H1 (cell line): ENCODE measurements around the gene USH2A.

Experiments
- CBX5 ChIP-seq: fragments of 300-800, 300-1000 bp; sonication (generic); IDR thresholded peaks from 2 replicates; pipeline ENCODE4 v1.7.1; 2016; ENCODE audit warnings: antibody characterized with exemption, low read length, low read depth
- EGR1 ChIP-seq: IDR thresholded peaks from 2 replicates; pipeline ENCODE4 v1.6.1; 2011; ENCODE audit warnings: low read depth, low read length, borderline replicate concordance
- EZH2 ChIP-seq: fragments of 200-600 bp; sonication (generic); IDR thresholded peaks from 2 replicates; pipeline ENCODE4 v1.7.1; 2012; ENCODE audit warnings: low read depth, mild to moderate bottlenecking, moderate library complexity, low read length, inconsistent platforms; ENCODE audit not compliant: severe bottlenecking
- GABPA ChIP-seq: IDR thresholded peaks from 2 replicates; pipeline ENCODE4 v1.6.1; 2011; ENCODE audit warnings: mild to moderate bottlenecking, low read length, moderate library complexity, borderline replicate concordance; ENCODE audit not compliant: insufficient read depth
- POLR2A ChIP-seq, 2 experiments: IDR thresholded peaks; 1 replicate in 1 of 2; 2 replicates in 1 of 2; pipeline ENCODE4 v1.6.1; 2011; ENCODE audit warnings: low read depth in 2 of 2, low read length in 2 of 2, mild to moderate bottlenecking in 2 of 2; ENCODE audit errors: control extremely low read depth in 1 of 2
- RFX5 ChIP-seq: IDR thresholded peaks from 2 replicates; pipeline ENCODE4 v1.6.1; 2011; ENCODE audit warnings: low read depth, low read length, improper control_type of control experiment, borderline replicate concordance
- SP1 ChIP-seq: IDR thresholded peaks from 2 replicates; pipeline ENCODE4 v1.6.1; 2011; ENCODE audit warnings: low read depth, low read length
- TF ChIP-seq, protein P1 (sequence below), 3 experiments: IDR thresholded peaks; 1 replicate in 2 of 3; 2 replicates in 1 of 3; pipeline versions ENCODE4 v1.5.1 to v1.6.1; 2011; ENCODE audit warnings: low read length in 3 of 3, mild to moderate bottlenecking in 3 of 3, inconsistent platforms in 2 of 3, low read depth in 1 of 3, moderate library complexity in 1 of 3; ENCODE audit not compliant: insufficient read depth in 1 of 3; ENCODE audit errors: control extremely low read depth in 1 of 3

DNA sequence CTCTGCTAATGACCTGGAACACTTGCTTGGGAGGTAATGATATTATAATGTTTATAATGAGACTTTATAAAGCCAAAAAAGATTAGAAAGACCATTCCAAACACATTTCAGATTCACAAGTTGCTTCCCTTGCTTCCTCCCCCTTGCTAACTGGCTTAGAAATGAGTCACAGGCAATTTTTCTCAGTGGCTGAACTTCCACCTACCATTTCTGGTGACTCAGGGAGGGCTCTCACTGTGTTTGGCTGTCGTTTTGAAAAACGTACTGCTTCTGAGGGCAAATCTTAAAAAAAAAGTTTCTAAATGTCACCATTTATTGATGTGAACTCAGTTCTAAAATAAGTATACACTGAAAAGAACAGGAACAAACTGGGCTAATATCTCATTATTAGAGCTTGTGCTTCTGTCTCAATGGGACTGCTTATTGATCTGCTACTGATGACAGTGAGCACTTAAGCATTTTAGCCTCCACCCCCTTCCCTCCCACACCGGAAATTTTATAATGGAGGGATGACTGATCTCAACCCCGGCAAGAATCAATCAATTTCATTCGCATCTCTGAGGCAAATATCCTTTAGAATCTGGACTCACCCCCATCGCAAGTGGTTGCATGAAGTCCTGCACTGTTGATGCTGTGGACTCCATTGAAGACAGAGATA, 577.9 kb downstream of the USH2A start:
- TF ChIP-seq CBX5 (no peak), RFX5 (no peak), EZH2 (no peak), SP1 (no peak), POLR2A (IDR thresholded peaks at IDR 0.05; ENCODE audit: control extremely low read depth in 1 of 2, low read depth in 2 of 2, low read length in 2 of 2) (no peak), EGR1 (no peak), GABPA (no peak)
- TF ChIP-seq, protein P1, sequence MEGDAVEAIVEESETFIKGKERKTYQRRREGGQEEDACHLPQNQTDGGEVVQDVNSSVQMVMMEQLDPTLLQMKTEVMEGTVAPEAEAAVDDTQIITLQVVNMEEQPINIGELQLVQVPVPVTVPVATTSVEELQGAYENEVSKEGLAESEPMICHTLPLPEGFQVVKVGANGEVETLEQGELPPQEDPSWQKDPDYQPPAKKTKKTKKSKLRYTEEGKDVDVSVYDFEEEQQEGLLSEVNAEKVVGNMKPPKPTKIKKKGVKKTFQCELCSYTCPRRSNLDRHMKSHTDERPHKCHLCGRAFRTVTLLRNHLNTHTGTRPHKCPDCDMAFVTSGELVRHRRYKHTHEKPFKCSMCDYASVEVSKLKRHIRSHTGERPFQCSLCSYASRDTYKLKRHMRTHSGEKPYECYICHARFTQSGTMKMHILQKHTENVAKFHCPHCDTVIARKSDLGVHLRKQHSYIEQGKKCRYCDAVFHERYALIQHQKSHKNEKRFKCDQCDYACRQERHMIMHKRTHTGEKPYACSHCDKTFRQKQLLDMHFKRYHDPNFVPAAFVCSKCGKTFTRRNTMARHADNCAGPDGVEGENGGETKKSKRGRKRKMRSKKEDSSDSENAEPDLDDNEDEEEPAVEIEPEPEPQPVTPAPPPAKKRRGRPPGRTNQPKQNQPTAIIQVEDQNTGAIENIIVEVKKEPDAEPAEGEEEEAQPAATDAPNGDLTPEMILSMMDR (IDR thresholded peaks at IDR 0.05; ENCODE audit: control extremely low read depth in 1 of 3, insufficient read depth in 1 of 3, low read depth in 1 of 3, low read length in 3 of 3): no peak
